ENCODE measurements around the gene ADGRF5.
"Not testable (repeated sequence)": the region's sequence is repeated elsewhere in the genome, so short reads cannot be mapped to it uniquely, and the experiment has no call there.

- TF ChIP-seq, protein P1, sequence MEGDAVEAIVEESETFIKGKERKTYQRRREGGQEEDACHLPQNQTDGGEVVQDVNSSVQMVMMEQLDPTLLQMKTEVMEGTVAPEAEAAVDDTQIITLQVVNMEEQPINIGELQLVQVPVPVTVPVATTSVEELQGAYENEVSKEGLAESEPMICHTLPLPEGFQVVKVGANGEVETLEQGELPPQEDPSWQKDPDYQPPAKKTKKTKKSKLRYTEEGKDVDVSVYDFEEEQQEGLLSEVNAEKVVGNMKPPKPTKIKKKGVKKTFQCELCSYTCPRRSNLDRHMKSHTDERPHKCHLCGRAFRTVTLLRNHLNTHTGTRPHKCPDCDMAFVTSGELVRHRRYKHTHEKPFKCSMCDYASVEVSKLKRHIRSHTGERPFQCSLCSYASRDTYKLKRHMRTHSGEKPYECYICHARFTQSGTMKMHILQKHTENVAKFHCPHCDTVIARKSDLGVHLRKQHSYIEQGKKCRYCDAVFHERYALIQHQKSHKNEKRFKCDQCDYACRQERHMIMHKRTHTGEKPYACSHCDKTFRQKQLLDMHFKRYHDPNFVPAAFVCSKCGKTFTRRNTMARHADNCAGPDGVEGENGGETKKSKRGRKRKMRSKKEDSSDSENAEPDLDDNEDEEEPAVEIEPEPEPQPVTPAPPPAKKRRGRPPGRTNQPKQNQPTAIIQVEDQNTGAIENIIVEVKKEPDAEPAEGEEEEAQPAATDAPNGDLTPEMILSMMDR (conservative IDR thresholded peaks at IDR 0.05), result peak; percentile 60
- not testable (repeated sequence) for TF ChIP-seq ZFX (IDR thresholded peaks at IDR 0.05)
These were observed 65.8 kb downstream of the ADGRF5 start for GRCh38 chr6:46855966-46856365.
